SK-N-SH treated with all-trans-retinoic acid at 6 μM for 48 hours (cell line): ENCODE results near the gene TMEM131L.

Experiments used
- ATAC-seq: fragments of 200-7000 bp; cut with Tn5 transposase; 3 replicates; pipeline ENCODE4 v1.9.1; 2020; ENCODE audit warnings: mild to moderate bottlenecking, moderate library complexity
- BACH2 ChIP-seq: fragments of 250-450 bp; sonication (Bioruptor Pico); IDR thresholded peaks from 2 replicates; pipeline ENCODE4 v1.9.0; 2021; ENCODE audit warnings: mild to moderate bottlenecking, borderline replicate concordance
- CREB5 ChIP-seq: fragments of 250-450 bp; sonication (Bioruptor Pico); IDR thresholded peaks from 2 replicates; pipeline ENCODE4 v1.5.1; 2020; ENCODE audit warnings: low read depth, mild to moderate bottlenecking, moderate library complexity
- CSDC2 ChIP-seq: fragments of 250-450 bp; sonication (Bioruptor Pico); IDR thresholded peaks from 2 replicates; pipeline ENCODE4 v1.5.0; 2020; ENCODE audit warnings: mild to moderate bottlenecking, moderate library complexity
- CSRNP3 ChIP-seq: fragments of 250-450 bp; sonication (Bioruptor Pico); IDR thresholded peaks from 2 replicates; pipeline ENCODE4 v1.5.1; 2021; ENCODE audit warnings: mild to moderate bottlenecking, moderate library complexity
- ESRRG ChIP-seq: fragments of 250-450 bp; sonication (Bioruptor Pico); IDR thresholded peaks from 2 replicates; pipeline ENCODE4 v1.6.1; 2021; ENCODE audit warnings: mild to moderate bottlenecking
- GLIS3 ChIP-seq: fragments of 250-450 bp; sonication (Bioruptor Pico); IDR thresholded peaks from 2 replicates; pipeline ENCODE4 v1.5.0; 2020; ENCODE audit warnings: mild to moderate bottlenecking, moderate library complexity
- OSR1 ChIP-seq: fragments of 250-450 bp; sonication (Bioruptor Pico); IDR thresholded peaks from 2 replicates; pipeline ENCODE4 v1.8.0; 2022; ENCODE audit warnings: moderate library complexity, mild to moderate bottlenecking, inconsistent platforms
- PATZ1 ChIP-seq: fragments of 250-450 bp; sonication (Bioruptor Pico); IDR thresholded peaks from 2 replicates; pipeline ENCODE4 v1.8.0; 2020; ENCODE audit warnings: mild to moderate bottlenecking, moderate library complexity, borderline replicate concordance
- POU6F1 ChIP-seq: fragments of 250-450 bp; sonication (Bioruptor Pico); IDR thresholded peaks from 2 replicates; pipeline ENCODE4 v1.8.0; 2021; ENCODE audit warnings: low read depth, mild to moderate bottlenecking, moderate library complexity, borderline replicate concordance
- PPARA ChIP-seq: fragments of 250-450 bp; sonication (Bioruptor Pico); IDR thresholded peaks from 2 replicates; pipeline ENCODE4 v1.5.0; 2020; ENCODE audit warnings: mild to moderate bottlenecking, borderline replicate concordance
- RARB ChIP-seq: fragments of 250-450 bp; sonication (Bioruptor Pico); IDR thresholded peaks from 2 replicates; pipeline ENCODE4 v1.8.0; 2021; ENCODE audit warnings: mild to moderate bottlenecking, moderate library complexity
- SNAI2 ChIP-seq: fragments of 250-450 bp; sonication (Bioruptor Pico); IDR thresholded peaks from 2 replicates; pipeline ENCODE4 v1.5.0; 2020; ENCODE audit warnings: mild to moderate bottlenecking, moderate library complexity
- TCF4 ChIP-seq: fragments of 250-450 bp; sonication (Bioruptor Pico); IDR thresholded peaks from 2 replicates; pipeline ENCODE4 v1.8.0; 2021; ENCODE audit warnings: mild to moderate bottlenecking, moderate library complexity, borderline replicate concordance
- TSHZ2 ChIP-seq: fragments of 250-450 bp; sonication (Bioruptor Pico); IDR thresholded peaks from 2 replicates; pipeline ENCODE4 v1.5.0; 2020; ENCODE audit warnings: mild to moderate bottlenecking, moderate library complexity
- ZFP3 ChIP-seq: fragments of 250-450 bp; sonication (Bioruptor Pico); IDR thresholded peaks from 2 replicates; pipeline ENCODE4 v1.5.0; 2020; ENCODE audit warnings: mild to moderate bottlenecking, moderate library complexity
- ZFP30 ChIP-seq: fragments of 450-650 bp; formaldehyde crosslinking; IDR thresholded peaks from 2 replicates; pipeline ENCODE4 v1.5.0; 2022; ENCODE audit warnings: mild to moderate bottlenecking, moderate library complexity
- ZNF565 ChIP-seq: fragments of 450-650 bp; formaldehyde crosslinking; conservative IDR thresholded peaks from 2 replicates; pipeline ENCODE4 v1.5.0; 2020; ENCODE audit warnings: low read depth, mild to moderate bottlenecking, moderate library complexity
- ZNF70 ChIP-seq: fragments of 450-650 bp; formaldehyde crosslinking; IDR thresholded peaks from 2 replicates; pipeline ENCODE4 v1.5.0; 2020; ENCODE audit warnings: mild to moderate bottlenecking, moderate library complexity
- ZNF8 ChIP-seq: fragments of 450-650 bp; formaldehyde crosslinking; IDR thresholded peaks from 2 replicates; pipeline ENCODE4 v1.5.0; 2020; ENCODE audit warnings: mild to moderate bottlenecking, moderate library complexity

TMEM131L gene

GRCh38 chr4:153521999-153522801, 56.0 kb downstream of the TMEM131L start:
- TF ChIP-seq ESRRG (CRISPR knock-in tag) (no peak), RARB (CRISPR knock-in tag) (no peak), OSR1 (CRISPR knock-in tag) (no peak), CSDC2 (CRISPR knock-in tag) (no peak), PPARA (CRISPR knock-in tag) (no peak), CSRNP3 (CRISPR knock-in tag) (no peak), GLIS3 (no peak), TSHZ2 (CRISPR knock-in tag) (no peak), SNAI2 (CRISPR knock-in tag) (no peak), ZFP30 (CRISPR knock-in tag) (no peak), BACH2 (CRISPR knock-in tag) (no peak), ZFP3 (CRISPR knock-in tag) (no peak), ZNF70 (CRISPR knock-in tag) (no peak), ZNF565 (CRISPR knock-in tag) (no peak), ZNF8 (CRISPR knock-in tag) (no peak), PATZ1 (CRISPR knock-in tag) (no peak), TCF4 (CRISPR knock-in tag) (no peak)
- TF ChIP-seq, all 23 proteins: peak for 0
- no peak for ATAC-seq

- TF ChIP-seq BACH2 (CRISPR knock-in tag): no peak
- TF ChIP-seq TCF4 (CRISPR knock-in tag): no peak
- no peak for TF ChIP-seq PPARA (CRISPR knock-in tag)
- TF ChIP-seq ESRRG (CRISPR knock-in tag): no peak
- TF ChIP-seq CREB5 (CRISPR knock-in tag): no peak
- no peak for TF ChIP-seq OSR1 (CRISPR knock-in tag)
- no peak for TF ChIP-seq ZNF8 (CRISPR knock-in tag)
- TF ChIP-seq PATZ1 (CRISPR knock-in tag): no peak
- TF ChIP-seq RARB (CRISPR knock-in tag): no peak
- no peak for TF ChIP-seq ZFP30 (CRISPR knock-in tag)
- TF ChIP-seq POU6F1: no peak
- no peak for TF ChIP-seq TSHZ2 (CRISPR knock-in tag)
- TF ChIP-seq CSRNP3 (CRISPR knock-in tag): no peak
- TF ChIP-seq ZNF70 (CRISPR knock-in tag): no peak
- TF ChIP-seq GLIS3: no peak
- no peak for TF ChIP-seq ZFP3 (CRISPR knock-in tag)
- ATAC-seq: no peak
Measured at GRCh38 chr4:153522802-153523094, 56.6 kb downstream of the TMEM131L start.
